Myocyte (in vitro differentiated cells): Measurements from ENCODE around the gene WDR70. TPM values are rescaled to one million over a fixed set of nuclear protein-coding genes. Genes with fewer than 3 reads are reported as not detected.
A peak's percentile ranks its signal among the peaks of the same experiment; 100 is the strongest.
"Not testable (repeated sequence)": the region's sequence is repeated elsewhere in the genome, so short reads cannot be mapped to it uniquely, and the experiment has no call there.

Experiments used
- DNase-seq: peaks from one replicate; pipeline ENCODE4 v3.0.0-alpha.2; 2012; ENCODE audit warnings: low read depth
- total RNA-seq: library from RNA; depleted of rRNA; stranded (reverse); fragments of >200 nt; gene quantifications from 2 replicates; pipeline ENCODE4 v1.2.3, GENCODE V29; 2014

WDR70 gene
- total RNA-seq, 1 donor from 2014 or later = 39.8 TPM

- DNase-seq = not testable (repeated sequence)
Measured at GRCh38 chr5:37672118-37672588, 293.0 kb downstream of the WDR70 start.

- not testable (repeated sequence) for DNase-seq
Measured at GRCh38 chr5:37674361-37674760, 295.2 kb downstream of the WDR70 start.

DNA sequence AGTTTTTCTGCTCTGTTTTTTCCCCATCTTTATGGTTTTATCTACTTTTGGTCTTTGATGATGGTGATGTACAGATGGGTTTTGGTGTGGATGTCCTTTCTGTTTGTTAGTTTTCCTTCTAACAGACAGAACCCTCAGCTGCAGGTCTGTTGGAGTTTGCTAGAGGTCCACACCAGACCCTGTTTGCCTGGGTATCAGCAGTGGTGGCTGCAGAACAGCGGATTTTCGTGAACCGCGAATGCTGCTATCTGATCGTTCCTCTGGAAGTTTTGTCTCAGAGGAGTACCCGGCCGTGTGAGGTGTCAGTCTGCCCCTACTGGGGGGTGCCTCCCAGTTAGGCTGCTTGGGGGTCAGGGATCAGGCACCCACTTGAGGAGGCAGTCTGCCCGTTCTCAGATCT is 300.2 kb downstream of the WDR70 start:
- DNase-seq = not testable (repeated sequence)

DNA sequence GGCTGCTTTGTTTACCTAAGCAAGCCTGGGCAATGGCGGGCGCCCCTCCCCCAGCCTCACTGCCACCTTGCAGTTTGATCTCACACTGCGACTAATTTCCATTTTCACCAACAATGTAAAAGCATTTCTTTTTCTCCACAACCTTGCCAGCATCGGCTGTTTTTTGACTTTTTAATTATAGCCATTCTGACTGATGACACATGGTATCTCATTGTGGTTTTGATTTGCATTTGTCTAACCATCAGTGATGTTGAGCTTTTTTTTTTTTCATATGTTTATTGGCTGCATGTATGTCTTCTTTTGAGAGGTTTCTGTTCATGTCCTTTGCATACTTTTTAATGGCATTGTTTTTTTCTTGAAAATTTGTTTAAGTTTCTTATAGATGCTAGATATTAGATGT is 300.8 kb downstream of the WDR70 start:
- not testable (repeated sequence) for DNase-seq

GRCh38 chr5:37683072-37683471 is 304.0 kb downstream of the WDR70 start:
- no peak for DNase-seq

GRCh38 chr5:37685211-37685610 is 306.1 kb downstream of the WDR70 start:
- DNase-seq = no peak

DNA sequence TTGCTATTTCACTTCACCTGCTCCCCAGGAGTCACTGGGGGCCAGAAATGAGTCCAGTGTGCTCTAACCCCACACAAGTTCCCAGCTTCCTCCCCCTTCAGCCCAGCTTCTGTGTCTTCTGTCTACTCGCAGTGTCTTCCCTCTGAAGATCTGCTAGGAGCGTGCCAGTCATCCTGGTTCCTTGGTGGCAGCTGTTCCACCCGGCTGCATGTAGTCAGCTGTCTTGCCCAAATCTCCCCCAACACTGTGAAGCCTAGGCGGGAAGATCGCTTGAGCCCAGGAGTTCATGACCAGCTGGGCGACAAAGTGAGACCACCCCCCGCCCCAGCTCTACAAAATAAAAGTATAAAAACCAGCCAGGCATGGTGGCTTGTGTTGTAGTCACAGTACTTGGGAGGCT is 306.7 kb downstream of the WDR70 start:
- DNase-seq = peak; percentile 57

GRCh38 chr5:37688925-37689324 is 309.8 kb downstream of the WDR70 start:
- DNase-seq = not testable (repeated sequence)

GRCh38 chr5:37694333-37694732 is 315.2 kb downstream of the WDR70 start:
- not testable (repeated sequence) for DNase-seq

DNA sequence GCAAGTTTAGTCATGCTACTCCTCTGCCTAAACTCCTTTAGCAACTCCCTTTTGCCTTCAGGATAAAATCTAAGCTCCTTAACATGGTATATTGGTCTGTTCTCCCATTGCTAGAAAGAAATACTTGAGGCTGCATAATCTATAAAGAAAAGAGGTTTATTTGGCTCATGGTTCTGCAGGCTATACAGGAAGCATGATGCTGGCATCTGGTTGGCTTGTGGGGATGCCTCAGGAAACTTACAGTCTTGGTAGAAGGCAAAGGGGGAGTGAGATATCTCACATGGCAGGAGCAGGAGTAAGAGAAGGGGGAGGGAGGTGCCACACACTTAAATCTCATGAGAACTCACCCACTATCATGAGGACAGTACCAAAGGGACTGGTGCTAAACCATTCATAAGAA is 315.7 kb downstream of the WDR70 start:
- DNase-seq = no peak

- DNase-seq = no peak
Measured at GRCh38 chr5:37695647-37696046, 316.5 kb downstream of the WDR70 start.

- peak; percentile 46 for DNase-seq
Measured at GRCh38 chr5:37696190-37697021, 317.3 kb downstream of the WDR70 start.

DNA sequence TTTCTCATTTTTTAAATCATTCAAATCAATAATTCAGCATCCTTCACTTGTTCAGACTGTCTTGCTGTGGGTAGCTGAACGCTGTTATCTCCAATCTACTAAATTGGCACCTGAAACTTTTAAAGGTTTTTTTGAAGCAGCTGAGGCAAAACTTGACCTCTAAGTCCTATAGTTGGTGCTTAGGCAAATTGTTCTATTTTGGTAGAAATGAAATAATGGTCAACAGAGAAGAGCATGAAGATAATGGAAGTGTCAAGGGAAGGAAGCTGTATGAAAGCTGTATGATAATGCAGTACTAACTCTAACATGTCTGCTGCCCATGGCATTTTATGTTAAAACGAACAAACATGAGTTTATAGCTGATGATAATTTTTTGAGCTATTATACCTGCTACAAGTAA is 322.8 kb downstream of the WDR70 start:
- DNase-seq = no peak

GRCh38 chr5:37703841-37704241 is 324.7 kb downstream of the WDR70 start:
- DNase-seq = no peak

- no peak for DNase-seq
Measured at GRCh38 chr5:37704406-37704805, 325.3 kb downstream of the WDR70 start.

- DNase-seq = no peak
Measured at GRCh38 chr5:37709020-37709419, 329.9 kb downstream of the WDR70 start.

DNA sequence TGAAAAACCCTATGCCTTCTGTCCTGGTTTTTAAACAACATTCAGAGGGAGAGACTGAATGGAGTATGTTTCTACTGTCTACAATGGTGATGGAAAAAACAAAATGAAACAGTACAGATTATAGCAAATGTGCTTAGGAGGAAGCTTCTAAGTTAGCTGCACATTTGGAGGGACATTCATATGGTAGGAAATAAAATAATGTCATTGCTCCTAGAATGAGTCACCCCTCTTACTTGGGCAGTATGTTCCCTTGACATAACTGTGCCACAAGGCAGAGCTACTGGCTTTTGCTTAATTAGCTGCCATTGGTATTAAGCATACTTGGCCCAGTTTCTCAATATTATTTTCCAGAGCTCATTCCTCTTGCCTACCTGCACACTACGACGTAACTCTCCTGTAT is 331.8 kb downstream of the WDR70 start:
- no peak for DNase-seq

DNA sequence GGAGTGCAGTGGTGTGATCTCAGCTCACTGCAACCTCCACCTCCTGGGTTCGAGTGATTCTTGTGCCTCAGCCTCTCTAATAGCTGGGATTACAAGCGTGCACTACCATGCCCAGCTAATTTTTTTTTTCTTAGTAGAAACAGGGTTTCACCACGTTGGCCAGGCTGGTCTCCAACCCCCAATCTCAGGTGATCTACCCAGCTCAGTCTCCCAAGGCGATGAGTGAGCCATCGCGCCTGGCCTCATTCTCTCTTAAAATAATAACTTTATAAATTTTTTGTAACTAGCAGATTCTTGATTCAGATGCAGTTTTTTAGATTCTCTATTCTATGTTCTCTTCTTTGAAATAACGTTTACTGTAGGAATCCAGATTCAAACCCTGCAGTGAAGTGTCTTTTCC is 333.6 kb downstream of the WDR70 start:
- no peak for DNase-seq

GRCh38 chr5:37714756-37715155 is 335.6 kb downstream of the WDR70 start:
- DNase-seq = no peak

DNA sequence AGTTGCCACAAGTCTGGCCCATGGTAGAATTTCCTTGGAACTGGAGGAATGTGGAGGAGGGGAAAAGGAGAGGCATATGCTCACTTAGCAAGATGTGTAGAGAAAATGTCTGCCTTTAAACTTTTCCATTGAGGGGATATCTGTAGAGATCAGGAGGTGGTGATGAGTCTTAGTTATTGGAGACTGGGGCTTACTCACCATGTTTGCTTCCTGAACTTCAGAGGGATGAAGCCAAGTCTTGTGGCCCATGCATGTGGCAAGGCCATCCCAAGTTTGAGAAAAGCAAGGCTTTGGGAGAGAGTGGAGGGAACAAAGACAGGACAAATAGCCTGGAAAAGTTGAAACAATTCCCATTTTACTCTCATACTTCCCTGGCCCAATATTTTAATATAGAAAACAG is 336.2 kb downstream of the WDR70 start:
- DNase-seq = no peak

DNA sequence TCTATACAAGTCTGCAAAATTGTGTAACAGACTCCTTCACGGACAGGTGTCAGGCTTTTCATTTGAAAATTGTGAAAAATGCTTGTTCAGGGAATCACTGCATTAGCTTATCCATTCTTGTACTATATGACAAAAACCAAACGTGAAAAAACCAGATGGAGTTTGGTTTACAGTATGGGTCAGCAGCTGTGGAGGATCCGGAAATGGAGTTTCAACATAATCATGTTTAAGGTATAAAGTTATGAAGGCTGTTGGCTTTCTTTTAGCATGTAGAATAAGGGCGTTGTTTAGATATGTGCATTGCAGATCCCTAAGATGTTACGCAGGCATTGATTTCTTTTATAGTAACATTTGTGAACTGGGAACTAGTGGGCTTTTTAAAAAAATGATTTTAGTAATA is 336.9 kb downstream of the WDR70 start:
- no peak for DNase-seq

DNA sequence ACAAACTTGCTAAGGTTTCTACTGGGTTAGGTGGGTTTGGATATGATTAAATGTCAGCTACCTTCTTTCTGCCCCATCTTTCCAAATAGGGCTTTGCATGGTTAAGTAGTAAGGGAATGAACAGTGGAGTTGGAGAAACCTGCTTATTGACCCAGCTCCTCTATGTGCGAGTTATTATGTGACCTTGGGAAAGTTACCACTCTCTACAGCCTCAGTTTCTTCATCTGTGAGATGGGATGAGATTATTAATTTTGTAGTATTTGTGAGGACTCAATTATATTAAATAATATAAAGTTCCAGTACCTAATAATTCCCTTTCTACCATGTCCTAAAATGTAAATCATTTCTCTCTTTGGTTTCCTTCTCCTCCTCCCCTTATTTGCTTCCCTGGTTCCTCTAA is 337.3 kb downstream of the WDR70 start:
- DNase-seq = no peak

GRCh38 chr5:37717276-37717612 is 338.1 kb downstream of the WDR70 start:
- no peak for DNase-seq
